Ascending aorta (tissue), 2 donors: ENCODE measurements around the gene RIN3. TPM values are rescaled to one million over a fixed set of nuclear protein-coding genes. Genes with fewer than 3 reads are reported as not detected.

ENCODE experiments used
- DNase-seq, 2 donors: peaks; one replicate each; pipeline ENCODE4 v3.0.0-alpha.2; 2019; ENCODE audit warnings: low spot score in 2 of 2
- H3K27ac ChIP-seq, 2 donors: fragments of 200-600 bp; sonication (generic); one replicate each; pipeline ENCODE4 v1.5.1; 2016 to 2017; ENCODE audit warnings: mild to moderate bottlenecking in 1 of 2
- H3K27me3 ChIP-seq: fragments of 200-600 bp; sonication (generic); one replicate; pipeline ENCODE4 v1.5.1; 2017
- H3K36me3 ChIP-seq, 2 donors: fragments of 200-600 bp; sonication (generic); one replicate each; pipeline ENCODE4 v1.5.1; 2016
- H3K4me1 ChIP-seq, 2 donors: fragments of 200-600 bp; sonication (generic); one replicate each; pipeline ENCODE4 v1.5.1; 2016 to 2017; ENCODE audit warnings: mild to moderate bottlenecking in 1 of 2
- H3K4me3 ChIP-seq, 2 donors: fragments of 200-600 bp; sonication (generic); one replicate each; pipeline ENCODE4 v1.5.1; 2016 to 2017; ENCODE audit warnings: mild to moderate bottlenecking in 1 of 2
- H3K9me3 ChIP-seq, 2 donors: fragments of 200-600 bp; sonication (generic); one replicate each; pipeline ENCODE4 v1.5.1; 2016
- CTCF ChIP-seq, 3 experiments: fragments of 200-600 bp in 2 of 3; fragments of 450-650 bp in 1 of 3; sonication (generic) in 2 of 3; IDR thresholded peaks; one replicate each; pipeline ENCODE4 v1.5.1; 2016 to 2019; ENCODE audit warnings: antibody characterized with exemption in 3 of 3, mild to moderate bottlenecking in 1 of 3, moderate library complexity in 1 of 3
- intact Hi-C: fragments of 100-400 bp; cut with DNase I; formaldehyde crosslinking; loops from one replicate; pipeline ENCODE4 v1.15.1; 2023
- total RNA-seq: library from RNA; depleted of rRNA; stranded (reverse); fragments of >200 nt; gene quantifications from one replicate; pipeline ENCODE4 v1.1.0, GENCODE V29; 2016

The RIN3 gene
- total RNA-seq, 1 donor from 2014 or later = 30.3 TPM

GRCh38 chr14:92565718-92566115, 52.1 kb downstream of the RIN3 start:
- Histone ChIP-seq H3K4me3 (no peak overlapping the region), H3K27me3 (no peaks in the 10 kb centered on the region), H3K36me3 (no peaks in the 10 kb centered on the region), H3K4me1 (peaks cover 3 to 44% of the 10 kb centered on the region in 2 donors), H3K27ac (peak overlapping the region in 1 of 2 donors; percentile 71), H3K9me3 (peaks cover 0 to 4% of the 10 kb centered on the region in 2 donors)
- no peak for DNase-seq
- no peak for TF ChIP-seq CTCF (IDR thresholded peaks at IDR 0.05)
- intact Hi-C loops = no loop called here

GRCh38 chr14:92567173-92567725, 53.7 kb downstream of the RIN3 start:
- TF ChIP-seq CTCF (IDR thresholded peaks at IDR 0.05) = no peak
- Histone ChIP-seq H3K4me3 (no peak overlapping the region), H3K9me3 (peaks cover 0 to 4% of the 10 kb centered on the region in 2 donors), H3K36me3 (no peaks in the 10 kb centered on the region), H3K27ac (no peak overlapping the region), H3K27me3 (no peaks in the 10 kb centered on the region), H3K4me1 (peaks cover 3 to 41% of the 10 kb centered on the region in 2 donors)
- DNase-seq = no peak
- intact Hi-C loops = no loop called here

GRCh38 chr14:92568621-92569479, 55.3 kb downstream of the RIN3 start:
- no peak for TF ChIP-seq CTCF (IDR thresholded peaks at IDR 0.05)

GRCh38 chr14:92570674-92571262, 57.2 kb downstream of the RIN3 start:
- H3K27me3 ChIP-seq = no peaks in the 10 kb centered on the region
- intact Hi-C loops = no loop called here
- peaks cover 0 to 11% of the 10 kb centered on the region in 2 donors for H3K4me1 ChIP-seq
- H3K27ac ChIP-seq = no peak overlapping the region
- no peaks in the 10 kb centered on the region for H3K36me3 ChIP-seq
- TF ChIP-seq CTCF (IDR thresholded peaks at IDR 0.05) = no peak
- peaks cover 0 to 4% of the 10 kb centered on the region in 2 donors for H3K9me3 ChIP-seq
- H3K4me3 ChIP-seq = no peak overlapping the region
- no peak for DNase-seq

More at GRCh38 chr14:92568621-92569479, 55.3 kb downstream of the RIN3 start:
- peak overlapping the region; percentile 23 to 61 for H3K27ac ChIP-seq
- H3K27me3 ChIP-seq = no peaks in the 10 kb centered on the region
- no peak overlapping the region for H3K4me3 ChIP-seq
- intact Hi-C loops = no loop called here
- H3K9me3 ChIP-seq = peaks cover 0 to 4% of the 10 kb centered on the region in 2 donors
- no peak for DNase-seq
- H3K36me3 ChIP-seq = no peaks in the 10 kb centered on the region
- H3K4me1 ChIP-seq = peaks cover 3 to 27% of the 10 kb centered on the region in 2 donors

- Histone ChIP-seq H3K36me3 (peaks cover 0 to 4% of the 10 kb centered on the region in 2 donors), H3K4me3 (no peak overlapping the region), H3K9me3 (peaks cover 0 to 4% of the 10 kb centered on the region in 2 donors), H3K4me1 (peaks cover 0 to 11% of the 10 kb centered on the region in 2 donors), H3K27me3 (no peaks in the 10 kb centered on the region), H3K27ac (no peak overlapping the region)
- intact Hi-C loops = no loop called here
- no peak for TF ChIP-seq CTCF (IDR thresholded peaks at IDR 0.05)
- no peak for DNase-seq
Measured at GRCh38 chr14:92572050-92572449, 58.5 kb downstream of the RIN3 start.
